Measurements from ENCODE around the gene ATP5F1D. TPM values are rescaled to one million over a fixed set of nuclear protein-coding genes. Genes with fewer than 3 reads are reported as not detected.
A peak's percentile ranks its signal among the peaks of the same experiment; 100 is the strongest.

The ATP5F1D gene
- total and polyA plus RNA-seq, 2 of the 8 experiments (the other 6 are each of a cell fraction or from before 2014, with no cell fraction given) = 174 to 249 TPM

GRCh38 chr19:1211494-1212234 is 29.9 kb upstream of the ATP5F1D start:
- Histone ChIP-seq H3K36me3 (ENCODE audit: control insufficient read depth in 2 of 4, insufficient read depth in 4 of 4, low read length in 3 of 4) (peaks cover 0 to 8% (median 0%) of the 10 kb centered on the region in 4 experiments; a peak in 2 of 8 replicates), H3K4me2 (ENCODE audit: insufficient read depth in 1 of 2, low read depth in 2 of 2, low read length in 2 of 2) (no peak overlapping the region), H3K4me1 (replicated peaks in 1 of 4; ENCODE audit: control insufficient read depth in 3 of 4, insufficient read depth in 4 of 4, low read length in 3 of 4) (peaks cover 0 to 20% (median 16%) of the 10 kb centered on the region in 4 experiments; a peak in 6 of 7 replicates), H2BK15ac (ENCODE audit: low read length) (no peak overlapping the region), H3K27ac (ENCODE audit: low read depth, low read length) (peak overlapping the region; percentile 19; the same call in 1 of the 2 replicates), H3K56ac (replicated peaks; ENCODE audit: insufficient read length, low read depth, low read length) (no peak overlapping the region), H2BK20ac (ENCODE audit: low read length) (no peak overlapping the region), H3K18ac (ENCODE audit: extremely low read depth, low read length) (no peak overlapping the region), H2BK120ac (replicated peaks; ENCODE audit: low read depth, low read length) (no peak overlapping the region), H4K5ac (ENCODE audit: insufficient read length, low read depth, low read length) (no peak overlapping the region), H3K23ac (ENCODE audit: insufficient read length) (no peak overlapping the region), H2AFZ (ENCODE audit: low read length) (no peak overlapping the region), H4K8ac (ENCODE audit: extremely low read depth, insufficient read depth, low read length) (peak overlapping the region; percentile 80; the same call in 1 of the 2 replicates), H3K23me2 (ENCODE audit: low read depth, low read length) (peaks cover 6% of the 10 kb centered on the region), H2AK5ac (ENCODE audit: low read depth, low read length) (no peak overlapping the region), H3K4me3 (ENCODE audit: extremely low read depth in 1 of 4, insufficient read depth in 2 of 4, low read depth in 3 of 4, low read length in 4 of 4) (no peak overlapping the region), H4K91ac (replicated peaks; ENCODE audit: insufficient read length, low read length) (peak overlapping the region; percentile 55), H4K20me1 (replicated peaks in 1 of 2; ENCODE audit: control insufficient read depth in 1 of 2, insufficient read depth in 2 of 2, low read length in 2 of 2) (peaks cover 28 to 39% of the 10 kb centered on the region in 2 experiments), H3K9me3 (ENCODE audit: insufficient read depth in 2 of 2, low read depth in 1 of 2, low read length in 1 of 2) (no peaks in the 10 kb centered on the region), H3K79me1 (ENCODE audit: low read depth, low read length) (peaks cover 26% of the 10 kb centered on the region), H3K4ac (replicated peaks; ENCODE audit: insufficient read length, low read depth, low read length) (no peak overlapping the region), H3K27me3 (replicated peaks in 1 of 4; ENCODE audit: control insufficient read depth in 3 of 4, extremely low read depth in 1 of 4, insufficient read depth in 3 of 4, low read length in 3 of 4) (no peaks in the 10 kb centered on the region), H2BK12ac (ENCODE audit: low read depth, low read length) (no peak overlapping the region), H3K9ac (replicated peaks in 1 of 4; ENCODE audit: extremely low read depth in 1 of 4, low read depth in 3 of 4, low read length in 3 of 4) (no peak overlapping the region), H3K79me2 (ENCODE audit: control insufficient read depth in 1 of 2, insufficient read depth in 2 of 2, low read length in 2 of 2) (peaks cover 22 to 96% of the 10 kb centered on the region in 2 experiments; a peak in 3 of 4 replicates), H2BK5ac (ENCODE audit: low read depth, low read length) (peak overlapping the region; percentile 75; the same call in 1 of the 2 replicates), H3K14ac (ENCODE audit: insufficient read length) (no peak overlapping the region)
- TF ChIP-seq SP2 (IDR thresholded peaks at IDR 0.05; ENCODE audit: low read length) = peak; percentile 17; the same call in 1 of the 2 replicates
- no peak for TF ChIP-seq PHF8 (conservative IDR thresholded peaks at IDR 0.05; ENCODE audit: low read depth, low read length)
- no peak for FAIRE-seq
- ChIA-PET POLR2A (ENCODE audit: partially characterized antibody) (interaction anchor here (0.8 to 2.1 kb wide), 9 partner anchors 10 to 125 kb away, joined by 3 to 8 read pairs (median 4); partner anchors contain the start of genes CIRBP and GPX4), CTCF (ENCODE audit: partially characterized antibody) (interaction anchor here (0.6 to 6.6 kb wide), 7 partner anchors 8 to 106 kb away, joined by 3 to 56 read pairs (median 3); no protein-coding TSS in a partner anchor)
- no peak for DNase-seq (ENCODE audit: low read depth in 1 of 2, low spot score in 2 of 2)
- 92% methylated on average over 33 of the region's 33 CpGs; no CpG with 5 or more reads in 1 of the 2 experiments for WGBS, 2 experiments (ENCODE audit: extremely low coverage in 1 of 2, insufficient coverage in 1 of 2, insufficient read length in 1 of 2, insufficient replicate concordance in 2 of 2, low coverage in 1 of 2, low lambda C conversion rate in 2 of 2, missing lambda C conversion rate in 1 of 2)

Data from H1 (cell line).